Endothelial cell of hepatic sinusoid (primary cell): ENCODE data around the gene EDA.
"Not testable (repeated sequence)": the region's sequence is repeated elsewhere in the genome, so short reads cannot be mapped to it uniquely, and the experiment has no call there.

Experiments
- in situ Hi-C: cut with HindIII; loops from 2 replicates; pipeline ENCODE4 v1.10.0; 2017; ENCODE audit warnings: low sequenced_read_pairs

EDA gene

DNA sequence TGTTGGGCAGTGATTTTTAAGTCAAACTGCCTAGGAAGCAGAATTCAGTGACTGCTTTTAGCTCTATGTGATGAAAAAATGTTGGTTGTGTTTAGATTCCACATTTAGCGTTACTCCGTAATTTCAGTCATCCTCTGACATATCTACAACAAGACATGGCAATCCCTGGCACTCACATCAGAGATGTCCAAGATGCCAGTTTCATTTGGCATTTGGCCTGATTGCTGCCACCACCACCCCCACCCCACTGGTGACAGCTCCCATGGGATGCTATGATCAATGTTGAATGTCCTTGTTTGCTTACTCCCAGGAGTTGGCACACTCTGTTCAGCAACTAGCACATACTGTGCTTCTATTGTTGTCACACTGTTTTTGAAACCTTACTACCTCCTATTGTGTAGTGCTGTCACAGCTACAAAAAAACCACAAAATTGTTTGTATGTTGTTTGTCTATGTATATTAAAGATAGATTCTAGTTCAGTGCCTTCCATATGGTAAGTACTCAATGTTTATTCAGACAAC lies 332.4 kb downstream of the EDA start:
- in situ Hi-C loops, result no loop called here

DNA sequence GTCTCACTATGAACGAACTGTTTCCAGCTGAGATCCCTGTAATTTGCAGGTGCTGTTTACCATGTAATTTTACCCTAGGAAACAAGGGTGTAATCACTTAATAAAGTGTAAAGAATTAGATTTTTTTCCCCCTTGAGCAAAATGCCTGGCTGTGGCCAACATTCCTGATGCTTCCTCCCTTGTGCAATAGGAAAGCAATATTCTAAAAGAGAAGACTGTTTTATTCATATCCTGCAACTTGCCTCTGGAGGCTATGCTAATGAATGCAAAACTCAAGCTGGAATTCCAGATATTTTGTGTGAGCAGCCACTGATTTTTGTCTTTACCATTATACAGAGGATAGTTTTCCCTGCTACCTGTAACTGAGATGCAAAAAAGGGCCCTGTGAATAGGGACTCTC lies 335.8 kb downstream of the EDA start:
- in situ Hi-C loops, result no loop called here

DNA sequence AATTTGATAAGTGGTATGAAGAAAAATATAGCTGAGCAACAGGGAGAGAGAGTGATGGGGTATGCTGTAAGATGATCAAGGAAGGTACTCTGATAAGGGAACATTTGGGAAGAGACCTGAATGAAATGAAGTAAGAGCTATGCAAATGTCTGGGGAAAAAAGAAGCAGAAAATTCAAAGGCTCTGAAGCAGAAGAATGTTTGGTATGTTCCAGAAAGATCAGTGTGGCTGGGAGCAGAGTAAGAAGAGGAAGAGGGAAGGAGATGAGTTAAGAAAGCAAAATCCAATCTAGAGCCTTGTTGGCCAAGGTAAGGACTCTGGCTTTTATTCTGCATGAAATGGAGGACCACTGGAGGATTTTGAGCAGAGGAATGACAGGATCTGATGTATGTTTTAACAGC lies 343.8 kb downstream of the EDA start:
- in situ Hi-C loops, result no loop called here

DNA sequence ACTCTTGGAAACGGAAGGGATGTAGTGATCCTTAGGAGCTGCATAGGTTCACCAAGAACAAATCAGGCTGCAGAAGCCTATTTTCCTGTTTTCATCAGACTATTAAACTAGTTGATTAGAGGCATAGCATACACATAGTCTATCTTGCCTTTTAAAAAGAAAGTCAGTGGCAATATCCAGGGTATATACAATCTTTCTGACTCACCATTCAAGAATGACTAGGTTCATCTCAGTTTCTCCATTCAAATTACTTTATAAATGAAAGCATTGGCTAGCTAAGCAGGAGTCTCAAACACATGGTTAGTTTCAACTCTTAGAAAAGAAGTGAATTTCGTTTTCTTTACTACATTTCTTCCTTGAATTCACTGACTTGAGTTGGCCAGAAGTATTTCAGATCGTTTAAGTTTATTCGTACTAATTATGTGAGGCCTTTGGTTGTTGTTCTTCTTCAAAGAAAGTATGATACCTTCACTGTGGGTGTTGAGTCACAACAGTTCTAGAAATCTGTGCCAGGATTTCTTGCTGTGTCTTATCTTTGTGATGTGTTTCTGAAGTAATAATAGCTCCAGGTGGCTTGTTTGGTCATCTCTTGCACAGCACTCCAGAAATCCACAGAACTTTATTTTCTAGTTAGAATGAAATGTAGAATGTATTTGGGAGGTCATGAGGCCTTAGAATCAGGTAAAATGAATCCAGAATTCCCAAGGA lies 345.6 kb downstream of the EDA start:
- in situ Hi-C loops, result no loop called here

DNA sequence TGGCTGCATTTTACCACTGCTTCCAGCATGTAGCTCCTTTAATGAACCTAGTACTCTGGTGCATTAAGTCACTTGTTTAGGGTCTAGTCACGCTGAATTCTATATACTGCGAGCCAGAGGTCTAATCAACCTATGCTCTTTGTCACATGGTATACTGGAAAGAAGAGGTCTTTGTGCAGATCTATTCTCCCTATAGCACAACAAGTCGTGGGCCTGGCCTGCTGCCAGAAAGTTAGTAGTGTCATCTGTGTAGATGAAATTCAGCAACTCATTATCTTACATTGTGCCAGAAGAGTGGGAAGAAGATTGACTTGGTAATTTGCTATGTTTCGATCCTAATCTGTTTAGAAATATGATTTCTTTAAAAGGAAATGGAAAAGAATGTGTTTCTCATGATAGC lies 353.0 kb downstream of the EDA start:
- in situ Hi-C loops, result no loop called here

DNA sequence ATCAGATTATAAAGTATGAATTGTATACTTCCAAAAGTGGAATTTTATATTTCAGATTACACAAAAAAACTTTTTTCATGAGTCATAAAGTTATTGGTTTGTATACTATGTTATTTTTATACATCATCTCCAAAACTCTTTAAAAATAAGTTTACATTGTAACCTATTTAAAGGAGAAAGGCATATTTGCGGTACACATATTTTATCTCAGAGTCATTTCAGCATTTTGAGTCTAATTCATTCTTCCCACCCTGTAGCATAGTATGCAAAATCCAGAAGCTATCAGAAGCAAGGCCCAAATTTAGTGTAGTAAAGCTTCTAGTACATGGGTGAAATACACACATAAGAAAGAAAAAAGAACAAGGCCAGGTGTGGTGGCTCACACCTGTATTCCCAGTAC lies 353.5 kb downstream of the EDA start:
- in situ Hi-C loops, result no loop called here

DNA sequence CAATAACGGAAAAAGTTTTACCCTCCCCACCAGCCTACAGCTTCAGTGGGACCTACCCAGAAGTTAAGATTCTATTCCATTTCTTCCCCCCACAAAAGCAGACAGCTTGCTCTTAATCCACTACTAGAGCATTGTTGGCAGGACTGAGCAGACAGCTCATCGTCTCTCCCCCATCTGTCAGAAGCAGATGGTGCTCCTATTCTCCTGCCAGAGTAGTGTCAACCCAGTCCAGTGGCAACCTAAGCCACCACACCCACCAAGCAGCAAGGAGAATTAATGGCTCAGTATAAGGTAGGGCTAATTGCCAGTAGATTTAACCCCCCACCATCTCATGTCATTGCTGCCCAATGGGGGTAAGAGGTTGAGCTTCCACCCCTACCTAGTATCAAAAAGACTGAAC lies 371.8 kb downstream of the EDA start:
- in situ Hi-C loops, result no loop called here

DNA sequence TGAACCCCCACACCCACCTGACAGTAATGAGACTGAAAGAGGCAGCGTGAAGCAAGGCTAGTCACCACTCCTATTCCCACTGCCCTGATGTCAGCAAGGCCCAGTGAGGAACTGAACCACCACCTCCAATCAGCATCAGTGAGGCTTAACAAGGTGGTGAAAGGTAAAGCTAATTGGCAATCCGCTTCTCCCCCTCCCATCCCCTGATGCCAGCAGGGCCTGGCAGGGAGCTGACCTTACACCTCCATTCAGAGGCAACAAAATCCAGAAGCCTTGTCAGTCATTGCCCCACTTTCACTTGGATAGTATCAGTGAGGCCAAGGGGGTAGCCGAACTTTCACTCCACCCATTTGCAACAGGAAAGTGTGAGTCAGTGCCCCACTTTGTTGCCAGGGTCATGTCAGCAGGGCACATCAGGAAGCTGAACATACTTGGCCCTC lies 373.1 kb downstream of the EDA start:
- in situ Hi-C loops, result no loop called here

DNA sequence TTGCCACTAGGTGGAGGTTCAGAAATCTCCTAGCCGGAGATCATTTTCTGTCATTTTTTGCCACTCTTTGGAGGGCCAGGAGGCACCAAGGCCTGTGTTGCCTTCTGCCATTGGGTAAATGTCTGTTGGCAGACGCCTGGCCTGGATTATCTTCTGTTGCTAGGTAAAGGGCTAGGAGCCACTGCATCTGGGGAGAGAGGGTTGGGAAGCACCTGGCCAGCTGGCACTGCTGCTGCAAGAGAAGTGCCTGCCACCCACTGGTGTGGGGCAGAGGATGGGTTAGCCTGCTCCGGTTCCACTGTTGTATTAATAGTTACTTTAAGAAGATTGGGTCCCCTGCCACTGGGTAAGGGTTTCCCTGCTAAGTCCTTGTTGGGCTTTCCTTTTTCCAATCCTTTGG lies 375.8 kb downstream of the EDA start:
- in situ Hi-C loops, result no loop called here

DNA sequence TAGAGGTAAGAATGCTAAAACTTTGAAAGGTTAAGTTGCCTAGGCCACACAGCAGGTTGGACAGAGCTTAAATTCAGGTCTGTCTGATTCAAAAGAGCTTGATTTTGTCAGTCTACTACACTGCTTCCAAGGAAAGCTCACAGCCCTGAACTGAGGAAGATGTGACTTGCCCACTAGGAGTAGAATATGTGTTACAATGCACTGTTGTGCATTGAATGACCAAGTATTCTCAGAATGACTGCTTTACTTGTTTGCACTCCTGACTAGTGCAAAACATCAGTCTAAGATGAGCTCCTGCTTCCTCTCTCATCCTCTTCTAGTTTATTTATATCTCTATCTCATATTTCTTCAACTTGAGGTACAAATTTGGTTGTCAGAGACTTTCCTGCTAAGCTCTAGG lies 377.6 kb downstream of the EDA start:
- in situ Hi-C loops, result no loop called here

DNA sequence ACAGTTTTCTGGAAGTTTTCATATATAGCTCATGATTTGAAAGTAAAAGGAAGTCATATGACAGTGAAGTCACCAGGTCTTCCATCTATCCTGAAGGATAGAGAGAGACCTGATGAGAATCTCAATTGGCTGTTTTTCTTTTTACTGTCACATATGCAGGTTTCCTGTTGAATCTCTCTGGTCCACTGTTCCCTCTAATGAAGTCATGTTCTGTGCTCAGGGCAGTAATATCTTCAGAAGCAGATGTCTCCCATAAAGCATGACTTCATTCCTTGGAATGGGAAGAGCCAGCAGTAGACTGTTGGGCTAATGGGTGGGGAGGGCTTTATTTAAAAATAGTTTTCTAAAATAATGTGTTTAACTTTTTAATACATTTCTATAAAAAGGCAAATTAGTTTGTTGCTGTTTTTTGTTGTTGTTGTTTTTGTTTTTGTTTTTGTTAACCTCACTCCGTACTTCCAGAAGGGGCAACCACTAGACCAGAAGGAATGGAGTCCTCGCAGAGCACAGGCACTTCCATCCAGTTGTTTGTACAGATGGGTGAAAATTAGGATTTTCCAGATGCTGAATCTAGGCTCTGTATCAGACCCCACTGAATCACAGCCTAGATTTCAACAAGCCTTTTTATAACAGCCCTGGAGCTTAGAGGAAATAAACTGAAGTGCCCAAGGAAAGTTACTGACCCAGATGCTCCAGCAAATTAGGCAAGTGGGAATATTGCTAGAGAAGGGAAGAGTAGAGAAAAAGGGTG lies 379.6 kb downstream of the EDA start:
- in situ Hi-C loops, result no loop called here

DNA sequence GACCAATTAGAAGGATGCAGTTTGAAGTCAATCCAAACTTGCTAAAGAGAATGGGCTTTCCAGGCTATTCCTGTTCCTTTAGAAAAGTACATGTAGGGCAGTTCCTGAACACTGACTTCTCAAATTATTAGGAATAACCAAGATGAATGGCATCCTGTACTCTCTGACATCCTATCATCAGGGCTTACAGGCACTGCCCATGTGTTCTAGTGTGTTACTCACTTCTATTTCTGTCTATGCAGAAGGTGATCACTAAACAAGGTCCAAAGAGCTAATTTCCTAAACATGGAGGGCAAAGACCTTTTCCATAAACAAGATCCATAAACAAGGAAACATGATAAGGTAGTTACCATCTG lies 380.2 kb downstream of the EDA start:
- in situ Hi-C loops, result no loop called here

DNA sequence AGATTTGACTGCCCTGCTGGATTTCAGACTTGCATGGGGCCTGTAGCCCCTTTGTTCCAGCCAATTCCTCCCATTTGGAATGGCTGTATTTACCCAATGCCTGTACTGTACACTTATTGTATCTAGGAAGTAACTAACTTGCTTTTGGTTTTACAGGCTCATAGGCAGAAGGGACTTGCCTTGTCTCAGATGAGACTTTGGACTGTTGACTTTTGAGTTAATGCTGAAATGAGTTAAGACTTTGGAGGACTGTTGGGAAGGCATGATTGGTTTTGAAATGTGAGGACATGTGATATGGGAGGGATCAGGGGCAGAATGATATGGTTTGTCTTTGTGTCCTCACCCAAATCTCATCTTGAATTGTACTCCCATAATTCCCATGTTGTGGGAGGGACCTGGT lies 382.4 kb downstream of the EDA start:
- in situ Hi-C loops, result not testable (repeated sequence)

DNA sequence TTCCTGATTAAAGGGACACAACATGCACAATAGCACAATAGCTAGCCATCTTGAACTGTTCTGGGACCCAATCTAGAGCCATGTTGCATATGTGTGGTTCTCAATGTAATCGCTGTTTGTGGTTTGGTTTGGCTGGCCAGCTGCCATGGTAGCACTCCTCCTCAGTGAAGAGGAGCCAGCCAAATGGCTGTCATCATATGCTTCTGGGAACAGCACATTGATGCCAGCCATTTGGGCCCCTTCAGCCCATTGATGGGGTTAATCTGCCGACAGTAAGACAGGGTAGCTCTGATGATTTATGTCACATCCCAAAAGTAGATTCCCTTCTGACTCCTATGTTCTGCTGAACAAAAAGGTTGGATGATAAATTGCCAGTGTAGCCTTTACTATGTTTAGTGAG lies 385.4 kb downstream of the EDA start:
- in situ Hi-C loops, result no loop called here

DNA sequence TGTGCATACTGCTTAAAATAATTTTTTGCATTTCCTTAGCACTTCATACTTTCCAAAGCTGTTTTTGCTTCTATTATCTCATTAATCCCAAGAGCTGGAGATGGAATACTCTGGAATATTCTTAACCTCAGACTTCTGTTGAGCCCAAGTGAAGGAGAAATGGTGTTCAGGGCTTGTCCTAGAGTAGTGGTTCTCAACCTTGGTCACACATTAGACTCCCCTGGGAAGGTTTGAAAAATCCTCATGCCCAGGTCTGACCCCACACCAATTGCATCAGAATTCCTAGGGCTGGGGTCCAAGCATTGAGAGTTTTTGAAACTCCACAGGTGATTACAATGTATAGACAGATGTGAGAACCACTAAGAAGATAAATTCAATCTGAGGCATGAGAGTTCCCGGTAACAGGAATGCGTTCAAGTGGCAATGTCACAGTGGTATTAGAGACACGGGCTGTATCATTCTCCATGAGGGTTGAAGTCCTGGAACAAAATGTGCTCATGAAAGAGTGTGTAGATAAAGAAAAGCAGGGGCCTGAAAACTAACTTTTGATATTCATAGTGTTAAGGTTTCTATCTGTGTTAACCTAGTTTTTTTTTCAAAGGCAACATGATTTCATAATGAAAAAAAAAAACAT lies 385.9 kb downstream of the EDA start:
- in situ Hi-C loops, result no loop called here

DNA sequence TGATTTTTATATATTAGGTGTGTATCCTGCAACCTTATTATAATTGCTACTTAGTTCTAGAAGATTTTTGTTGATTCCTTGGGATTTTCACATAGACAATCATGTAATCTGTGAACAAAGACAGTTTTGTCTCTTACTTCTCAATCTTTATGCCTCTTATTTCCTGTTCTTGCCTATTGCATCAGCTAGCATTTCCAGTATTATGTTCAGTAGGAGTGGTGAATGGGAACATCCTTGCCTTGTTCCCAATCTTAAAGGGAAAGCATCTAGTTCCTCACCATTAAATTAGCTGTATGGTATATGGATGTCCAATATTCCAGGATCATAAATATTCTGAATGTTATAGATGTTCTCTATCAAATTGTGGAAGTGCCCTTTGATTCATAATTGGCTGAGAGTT lies 392.0 kb downstream of the EDA start:
- in situ Hi-C loops, result no loop called here

DNA sequence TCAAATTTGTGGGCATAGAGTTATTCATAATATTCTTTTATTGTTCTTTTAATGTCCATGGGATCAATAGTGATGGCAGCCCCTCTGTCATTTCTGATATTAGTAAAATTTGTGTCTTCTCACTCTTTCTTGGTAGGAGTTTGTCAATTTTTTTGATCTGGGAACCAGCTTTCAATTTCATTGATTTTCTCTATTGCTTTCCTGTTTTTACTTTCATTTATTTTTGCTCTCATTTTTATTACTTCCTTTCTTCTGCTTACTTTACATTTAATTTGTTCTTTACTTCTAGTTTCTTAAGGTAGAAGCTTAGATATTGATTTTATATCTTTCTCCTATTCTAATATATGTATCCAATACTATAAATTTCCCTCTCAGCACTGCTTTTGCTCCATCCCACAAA lies 393.1 kb downstream of the EDA start:
- in situ Hi-C loops, result no loop called here

DNA sequence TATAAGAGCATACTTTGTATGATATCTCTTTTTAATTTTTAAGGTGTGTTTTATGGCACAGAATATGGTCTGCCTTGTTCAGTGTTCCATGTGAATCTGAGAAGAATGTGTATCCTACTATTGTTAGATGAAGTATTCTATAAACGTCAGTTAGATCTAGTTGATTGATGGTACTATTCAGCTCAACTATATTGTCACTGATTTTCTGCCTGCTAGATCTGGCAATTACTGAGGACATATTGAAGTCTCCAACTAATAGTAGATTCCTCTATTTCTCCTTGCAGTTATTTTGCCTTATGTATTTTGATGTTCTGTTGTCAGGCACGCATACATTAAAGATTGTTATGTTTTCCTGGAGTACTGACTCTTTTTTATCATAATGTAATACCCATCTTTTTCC lies 394.1 kb downstream of the EDA start:
- in situ Hi-C loops, result no loop called here

DNA sequence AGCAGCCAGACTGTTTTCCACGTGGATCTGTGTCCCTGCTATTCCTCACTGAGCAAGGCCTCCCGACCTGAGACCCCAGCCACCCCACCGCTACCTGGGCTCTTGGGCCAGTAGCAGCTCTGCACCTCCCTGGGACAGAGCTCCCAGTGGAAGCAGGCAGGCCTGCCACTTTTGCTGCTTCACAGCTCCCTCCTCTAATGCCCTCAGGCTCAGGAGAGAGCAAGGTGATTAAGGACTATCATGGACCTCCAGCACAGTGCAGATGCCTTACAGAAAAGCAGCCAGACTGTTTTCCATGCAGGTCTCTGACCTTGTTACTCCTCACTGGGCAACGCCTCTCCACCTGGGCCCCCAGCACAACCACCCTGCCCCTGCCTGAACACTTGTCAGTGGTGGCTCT lies 396.8 kb downstream of the EDA start:
- in situ Hi-C loops, result no loop called here

DNA sequence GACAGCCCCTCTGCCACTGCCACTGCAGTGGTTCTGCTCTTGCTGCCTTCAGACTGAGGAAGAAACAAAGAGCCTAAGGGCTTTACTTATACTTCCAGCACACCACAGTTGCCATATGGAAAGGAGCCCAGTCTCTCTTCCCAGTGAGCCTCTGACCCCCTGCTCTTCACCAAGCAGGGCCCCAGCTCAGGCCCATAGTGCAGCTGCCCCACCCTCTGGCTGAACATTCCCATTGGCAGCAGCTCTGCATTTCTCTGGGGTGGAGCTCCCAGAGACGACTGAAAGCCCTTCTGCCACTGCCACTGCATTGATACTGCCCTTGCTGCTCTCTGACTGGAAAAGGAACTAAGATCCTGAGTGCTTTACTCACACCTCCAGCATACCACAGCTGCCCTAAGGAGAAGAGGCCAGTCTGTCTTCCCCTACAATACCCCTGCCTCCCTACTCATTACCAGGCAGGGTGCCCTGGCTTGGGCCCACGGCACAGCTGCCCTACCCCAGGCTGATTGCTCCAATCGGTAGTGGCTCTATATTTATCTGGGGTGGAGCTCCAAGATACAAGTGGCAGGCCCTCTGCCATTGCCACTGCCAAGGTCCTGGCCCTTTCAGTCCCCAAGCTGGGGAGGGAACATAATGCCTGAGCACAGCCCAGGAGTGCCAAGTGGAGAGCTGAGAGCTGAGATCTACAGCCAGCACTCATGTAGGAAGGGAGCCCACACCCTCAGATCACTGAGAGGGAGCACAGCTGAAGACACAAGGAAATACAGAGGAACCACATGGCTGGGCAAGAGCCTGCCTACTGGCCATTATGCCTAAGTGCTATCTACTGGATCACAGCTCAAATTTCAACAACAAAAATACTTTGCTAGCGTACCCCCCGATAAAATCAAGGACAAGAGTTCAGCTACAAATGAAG lies 397.8 kb downstream of the EDA start:
- in situ Hi-C loops, result no loop called here

DNA sequence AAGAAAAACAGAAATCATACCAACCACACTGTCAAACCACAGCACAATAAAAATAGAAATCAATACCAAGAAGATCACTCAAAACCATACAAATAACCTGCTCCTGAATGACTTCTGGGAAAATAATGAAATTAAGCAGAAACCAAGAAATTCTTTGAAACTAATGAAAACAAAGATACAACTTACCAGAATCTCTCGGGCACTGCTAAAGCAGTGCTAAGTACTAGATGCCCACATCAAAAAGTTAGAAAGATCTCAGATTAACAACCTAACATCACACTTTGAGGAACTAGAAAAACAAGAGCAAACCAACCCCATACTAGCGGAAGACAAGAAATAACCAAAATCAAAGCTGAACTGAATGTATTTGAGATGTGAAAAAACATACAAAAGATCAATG lies 400.6 kb downstream of the EDA start:
- in situ Hi-C loops, result no loop called here
